HUES48 (cell line): ENCODE measurements around the gene DRD3.

ENCODE experiments used
- H3K27ac ChIP-seq: one replicate; pipeline ENCODE4 v1.7.0; 2013; ENCODE audit warnings: low read depth, low read length, inconsistent platforms
- H3K27me3 ChIP-seq: 2 replicates; pipeline ENCODE4 v1.6.1; 2013; ENCODE audit warnings: mild to moderate bottlenecking, low read length; ENCODE audit not compliant: control insufficient read depth, insufficient read depth
- H3K36me3 ChIP-seq: 2 replicates; pipeline ENCODE4 v1.6.1; 2013; ENCODE audit warnings: low read length; ENCODE audit not compliant: control insufficient read depth, insufficient read depth
- H3K4me1 ChIP-seq: 2 replicates; pipeline ENCODE4 v1.6.1; 2013; ENCODE audit warnings: mild to moderate bottlenecking, low read length; ENCODE audit not compliant: control insufficient read depth, insufficient read depth
- H3K4me3 ChIP-seq: 2 replicates; pipeline ENCODE4 v1.5.1; 2013; ENCODE audit warnings: mild to moderate bottlenecking, low read depth, low read length
- H3K9ac ChIP-seq: 2 replicates; pipeline ENCODE4 v1.6.1; 2013; ENCODE audit warnings: mild to moderate bottlenecking, low read depth, low read length, moderate library complexity
- H3K9me3 ChIP-seq: 2 replicates; pipeline ENCODE4 v1.6.1; 2013; ENCODE audit warnings: low read length; ENCODE audit not compliant: control insufficient read depth, insufficient read depth

DRD3 gene

GRCh38 chr3:114178770-114179368 lies at the start of gene DRD3:
DRD3 (minus strand) TSS chr3:114179052; CDS start chr3:114171992, 7,060 bp downstream.
- H3K4me3 ChIP-seq, result peak within 1 kb of the TSS; percentile 37

GRCh38 chr3:114227076-114227475 lies 48.2 kb upstream of the DRD3 start:
- Histone ChIP-seq H3K36me3 (no peaks in the 10 kb centered on the region), H3K27ac (no peak overlapping the region), H3K27me3 (no peaks in the 10 kb centered on the region), H3K9ac (no peak overlapping the region), H3K4me3 (no peak overlapping the region), H3K9me3 (peaks cover 14% of the 10 kb centered on the region), H3K4me1 (no peaks in the 10 kb centered on the region; the same call in 1 of the 2 replicates)

More at GRCh38 chr3:114178770-114179368, at the start of gene DRD3:
- H3K27ac ChIP-seq, result no peak within 1 kb of the TSS
- no peaks in the 10 kb centered on the region for H3K36me3 ChIP-seq
- H3K4me1 ChIP-seq, result peaks cover 38% of the 10 kb centered on the region
- H3K9me3 ChIP-seq, result no peaks in the 10 kb centered on the region
- H3K9ac ChIP-seq, result no peak within 1 kb of the TSS
- H3K27me3 ChIP-seq, result no peaks in the 10 kb centered on the region

- Histone ChIP-seq H3K27me3 (no peaks in the 10 kb centered on the region), H3K9ac (no peak overlapping the region), H3K36me3 (no peaks in the 10 kb centered on the region), H3K9me3 (peaks cover 14% of the 10 kb centered on the region), H3K27ac (no peak overlapping the region), H3K4me3 (no peak overlapping the region), H3K4me1 (no peaks in the 10 kb centered on the region; the same call in 1 of the 2 replicates)
These were observed 47.5 kb upstream of the DRD3 start for GRCh38 chr3:114226313-114226712.

- H3K4me1 ChIP-seq, result no peaks in the 10 kb centered on the region
- H3K9me3 ChIP-seq, result peaks cover 14% of the 10 kb centered on the region
- H3K4me3 ChIP-seq, result no peak overlapping the region
- H3K27me3 ChIP-seq, result no peaks in the 10 kb centered on the region
- H3K27ac ChIP-seq, result no peak overlapping the region
- no peaks in the 10 kb centered on the region for H3K36me3 ChIP-seq
- H3K9ac ChIP-seq, result no peak overlapping the region
These were observed 44.3 kb upstream of the DRD3 start for GRCh38 chr3:114223143-114223542.

- no peak overlapping the region for H3K4me3 ChIP-seq
- no peak overlapping the region for H3K9ac ChIP-seq
- peaks cover 14% of the 10 kb centered on the region for H3K9me3 ChIP-seq
- no peaks in the 10 kb centered on the region for H3K36me3 ChIP-seq
- H3K27me3 ChIP-seq, result no peaks in the 10 kb centered on the region
- H3K27ac ChIP-seq, result no peak overlapping the region
- no peaks in the 10 kb centered on the region for H3K4me1 ChIP-seq
These were observed 43.0 kb upstream of the DRD3 start for GRCh38 chr3:114221881-114222264.

GRCh38 chr3:114221165-114221880 lies 42.5 kb upstream of the DRD3 start:
- Histone ChIP-seq H3K27ac (no peak overlapping the region), H3K4me1 (no peaks in the 10 kb centered on the region), H3K36me3 (no peaks in the 10 kb centered on the region), H3K9me3 (peaks cover 14% of the 10 kb centered on the region), H3K4me3 (no peak overlapping the region), H3K27me3 (no peaks in the 10 kb centered on the region), H3K9ac (no peak overlapping the region)

- Histone ChIP-seq H3K36me3 (no peaks in the 10 kb centered on the region), H3K4me1 (peaks cover 6% of the 10 kb centered on the region), H3K27ac (no peak overlapping the region), H3K9me3 (peaks cover under 1% of the 10 kb centered on the region; the same call in 1 of the 2 replicates), H3K27me3 (no peaks in the 10 kb centered on the region), H3K4me3 (no peak overlapping the region), H3K9ac (no peak overlapping the region)
These were observed 40.9 kb upstream of the DRD3 start for GRCh38 chr3:114219741-114220140.

- H3K9me3 ChIP-seq, result no peaks in the 10 kb centered on the region
- no peaks in the 10 kb centered on the region for H3K27me3 ChIP-seq
- no peak overlapping the region for H3K4me3 ChIP-seq
- no peak overlapping the region for H3K9ac ChIP-seq
- H3K36me3 ChIP-seq, result no peaks in the 10 kb centered on the region
- peaks cover 16% of the 10 kb centered on the region for H3K4me1 ChIP-seq
- H3K27ac ChIP-seq, result no peak overlapping the region
These were observed 39.8 kb upstream of the DRD3 start for GRCh38 chr3:114218578-114219185.

- Histone ChIP-seq H3K9me3 (no peaks in the 10 kb centered on the region), H3K4me1 (peaks cover 21% of the 10 kb centered on the region), H3K27ac (no peak overlapping the region), H3K9ac (no peak overlapping the region), H3K27me3 (no peaks in the 10 kb centered on the region), H3K36me3 (no peaks in the 10 kb centered on the region), H3K4me3 (no peak overlapping the region)
These were observed 39.2 kb upstream of the DRD3 start for GRCh38 chr3:114218006-114218405.

- Histone ChIP-seq H3K27me3 (no peaks in the 10 kb centered on the region), H3K9me3 (no peaks in the 10 kb centered on the region), H3K36me3 (no peaks in the 10 kb centered on the region), H3K4me1 (peaks cover 23% of the 10 kb centered on the region), H3K4me3 (no peak overlapping the region), H3K27ac (no peak overlapping the region), H3K9ac (no peak overlapping the region)
These were observed 38.4 kb upstream of the DRD3 start for GRCh38 chr3:114217266-114217665.
